GM23338 (cell line): Measurements from ENCODE around the gene ASPG.

Experiments used
- EZH2 ChIP-seq: fragments of 200-600 bp; sonication (generic); IDR thresholded peaks from one replicate; pipeline ENCODE4 v1.8.0; 2017; ENCODE audit warnings: antibody characterized with exemption, mild to moderate bottlenecking, low read depth; ENCODE audit not compliant: unreplicated experiment
- EZH2phosphoT487 ChIP-seq: fragments of 200-600 bp; sonication (generic); IDR thresholded peaks from one replicate; pipeline ENCODE4 v1.8.1; 2018; ENCODE audit warnings: antibody characterized with exemption; ENCODE audit not compliant: unreplicated experiment
- ZNF114 ChIP-seq: fragments of 250-450 bp; sonication (Bioruptor Pico); IDR thresholded peaks from 2 replicates; pipeline ENCODE4 v1.5.0; 2020; ENCODE audit warnings: mild to moderate bottlenecking, moderate library complexity
- TF ChIP-seq, protein P1 (sequence below), 2 experiments: fragments of 200-600 bp in 1 of 2; sonication (generic) in 1 of 2; conservative IDR thresholded peaks; 2 replicates each; pipeline versions ENCODE4 v1.5.1 to v1.6.1; 2016 to 2017; ENCODE audit warnings: antibody characterized with exemption in 2 of 2, low read depth in 2 of 2, mild to moderate bottlenecking in 2 of 2, moderate library complexity in 1 of 2
- TF ChIP-seq, protein P2 (sequence below): IDR thresholded peaks from one replicate; pipeline ENCODE4 v1.6.1; 2018; ENCODE audit warnings: antibody characterized with exemption; ENCODE audit not compliant: unreplicated experiment

DNA sequence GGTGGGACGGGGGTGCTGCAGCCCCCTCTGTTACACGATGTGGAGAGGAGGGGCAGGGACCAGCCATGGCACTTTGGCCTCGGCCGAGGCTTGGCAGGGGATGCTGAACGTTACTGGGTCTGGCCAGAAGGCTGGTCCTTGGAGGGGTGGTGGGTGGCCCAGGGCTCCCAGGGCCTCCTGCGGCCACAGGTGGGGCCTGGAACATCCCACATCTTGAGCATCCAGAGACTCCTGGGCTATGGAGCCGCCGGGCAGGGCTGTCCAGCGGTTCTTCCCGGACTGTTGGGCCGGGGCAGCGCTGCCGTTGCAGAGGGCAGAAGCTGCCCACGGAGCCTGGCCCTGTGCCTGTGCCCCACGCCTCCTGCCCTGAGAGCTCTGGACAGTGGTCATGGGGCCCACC, 68.7 kb downstream of the ASPG start:
- TF ChIP-seq ZNF114 (CRISPR knock-in tag) = no peak
- TF ChIP-seq, protein P1, sequence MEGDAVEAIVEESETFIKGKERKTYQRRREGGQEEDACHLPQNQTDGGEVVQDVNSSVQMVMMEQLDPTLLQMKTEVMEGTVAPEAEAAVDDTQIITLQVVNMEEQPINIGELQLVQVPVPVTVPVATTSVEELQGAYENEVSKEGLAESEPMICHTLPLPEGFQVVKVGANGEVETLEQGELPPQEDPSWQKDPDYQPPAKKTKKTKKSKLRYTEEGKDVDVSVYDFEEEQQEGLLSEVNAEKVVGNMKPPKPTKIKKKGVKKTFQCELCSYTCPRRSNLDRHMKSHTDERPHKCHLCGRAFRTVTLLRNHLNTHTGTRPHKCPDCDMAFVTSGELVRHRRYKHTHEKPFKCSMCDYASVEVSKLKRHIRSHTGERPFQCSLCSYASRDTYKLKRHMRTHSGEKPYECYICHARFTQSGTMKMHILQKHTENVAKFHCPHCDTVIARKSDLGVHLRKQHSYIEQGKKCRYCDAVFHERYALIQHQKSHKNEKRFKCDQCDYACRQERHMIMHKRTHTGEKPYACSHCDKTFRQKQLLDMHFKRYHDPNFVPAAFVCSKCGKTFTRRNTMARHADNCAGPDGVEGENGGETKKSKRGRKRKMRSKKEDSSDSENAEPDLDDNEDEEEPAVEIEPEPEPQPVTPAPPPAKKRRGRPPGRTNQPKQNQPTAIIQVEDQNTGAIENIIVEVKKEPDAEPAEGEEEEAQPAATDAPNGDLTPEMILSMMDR (conservative IDR thresholded peaks at IDR 0.05; ENCODE audit: low read depth in 2 of 2) = no peak
- TF ChIP-seq EZH2phosphoT487 = no peak
- TF ChIP-seq, protein P2, sequence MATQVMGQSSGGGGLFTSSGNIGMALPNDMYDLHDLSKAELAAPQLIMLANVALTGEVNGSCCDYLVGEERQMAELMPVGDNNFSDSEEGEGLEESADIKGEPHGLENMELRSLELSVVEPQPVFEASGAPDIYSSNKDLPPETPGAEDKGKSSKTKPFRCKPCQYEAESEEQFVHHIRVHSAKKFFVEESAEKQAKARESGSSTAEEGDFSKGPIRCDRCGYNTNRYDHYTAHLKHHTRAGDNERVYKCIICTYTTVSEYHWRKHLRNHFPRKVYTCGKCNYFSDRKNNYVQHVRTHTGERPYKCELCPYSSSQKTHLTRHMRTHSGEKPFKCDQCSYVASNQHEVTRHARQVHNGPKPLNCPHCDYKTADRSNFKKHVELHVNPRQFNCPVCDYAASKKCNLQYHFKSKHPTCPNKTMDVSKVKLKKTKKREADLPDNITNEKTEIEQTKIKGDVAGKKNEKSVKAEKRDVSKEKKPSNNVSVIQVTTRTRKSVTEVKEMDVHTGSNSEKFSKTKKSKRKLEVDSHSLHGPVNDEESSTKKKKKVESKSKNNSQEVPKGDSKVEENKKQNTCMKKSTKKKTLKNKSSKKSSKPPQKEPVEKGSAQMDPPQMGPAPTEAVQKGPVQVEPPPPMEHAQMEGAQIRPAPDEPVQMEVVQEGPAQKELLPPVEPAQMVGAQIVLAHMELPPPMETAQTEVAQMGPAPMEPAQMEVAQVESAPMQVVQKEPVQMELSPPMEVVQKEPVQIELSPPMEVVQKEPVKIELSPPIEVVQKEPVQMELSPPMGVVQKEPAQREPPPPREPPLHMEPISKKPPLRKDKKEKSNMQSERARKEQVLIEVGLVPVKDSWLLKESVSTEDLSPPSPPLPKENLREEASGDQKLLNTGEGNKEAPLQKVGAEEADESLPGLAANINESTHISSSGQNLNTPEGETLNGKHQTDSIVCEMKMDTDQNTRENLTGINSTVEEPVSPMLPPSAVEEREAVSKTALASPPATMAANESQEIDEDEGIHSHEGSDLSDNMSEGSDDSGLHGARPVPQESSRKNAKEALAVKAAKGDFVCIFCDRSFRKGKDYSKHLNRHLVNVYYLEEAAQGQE = no peak
- no peak for TF ChIP-seq EZH2
